Measurements from ENCODE around the gene RNF167.

- TF ChIP-seq GATA2 (IDR thresholded peaks at IDR 0.05; ENCODE audit: insufficient read depth, insufficient read length, low read depth, low read length): no peak
- TF ChIP-seq, protein P1, sequence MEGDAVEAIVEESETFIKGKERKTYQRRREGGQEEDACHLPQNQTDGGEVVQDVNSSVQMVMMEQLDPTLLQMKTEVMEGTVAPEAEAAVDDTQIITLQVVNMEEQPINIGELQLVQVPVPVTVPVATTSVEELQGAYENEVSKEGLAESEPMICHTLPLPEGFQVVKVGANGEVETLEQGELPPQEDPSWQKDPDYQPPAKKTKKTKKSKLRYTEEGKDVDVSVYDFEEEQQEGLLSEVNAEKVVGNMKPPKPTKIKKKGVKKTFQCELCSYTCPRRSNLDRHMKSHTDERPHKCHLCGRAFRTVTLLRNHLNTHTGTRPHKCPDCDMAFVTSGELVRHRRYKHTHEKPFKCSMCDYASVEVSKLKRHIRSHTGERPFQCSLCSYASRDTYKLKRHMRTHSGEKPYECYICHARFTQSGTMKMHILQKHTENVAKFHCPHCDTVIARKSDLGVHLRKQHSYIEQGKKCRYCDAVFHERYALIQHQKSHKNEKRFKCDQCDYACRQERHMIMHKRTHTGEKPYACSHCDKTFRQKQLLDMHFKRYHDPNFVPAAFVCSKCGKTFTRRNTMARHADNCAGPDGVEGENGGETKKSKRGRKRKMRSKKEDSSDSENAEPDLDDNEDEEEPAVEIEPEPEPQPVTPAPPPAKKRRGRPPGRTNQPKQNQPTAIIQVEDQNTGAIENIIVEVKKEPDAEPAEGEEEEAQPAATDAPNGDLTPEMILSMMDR (IDR thresholded peaks at IDR 0.05; ENCODE audit: extremely low read depth in 1 of 2, insufficient read depth in 1 of 2, low read depth in 1 of 2, low read length in 2 of 2): no peak
- TF ChIP-seq, protein P2, sequence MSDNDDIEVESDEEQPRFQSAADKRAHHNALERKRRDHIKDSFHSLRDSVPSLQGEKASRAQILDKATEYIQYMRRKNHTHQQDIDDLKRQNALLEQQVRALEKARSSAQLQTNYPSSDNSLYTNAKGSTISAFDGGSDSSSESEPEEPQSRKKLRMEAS (IDR thresholded peaks at IDR 0.05; ENCODE audit: insufficient read depth, insufficient read length): no peak
Observed at GRCh38 chr17:4944554-4945175, 4.6 kb downstream of the RNF167 start.

All from endothelial cell of umbilical vein (primary cell).